Smooth muscle cell (in vitro differentiated cells): ENCODE results near the gene KLHL25. TPM values are rescaled to one million over a fixed set of nuclear protein-coding genes. Genes with fewer than 3 reads are reported as not detected.

Experiments used
- DNase-seq: peaks from one replicate; lab custom pipeline; 2025; ENCODE audit not compliant: unreplicated experiment; lab: John Stamatoyannopoulos, UW
- H2AFZ ChIP-seq: fragments of 200-600 bp; sonication (generic); 2 replicates; pipeline ENCODE4 v1.6.0; 2016; ENCODE audit warnings: antibody characterized with exemption, low read depth, mild to moderate bottlenecking
- H3F3A ChIP-seq: fragments of 200-600 bp; sonication (generic); 2 replicates; pipeline ENCODE4 v1.6.0; 2017; ENCODE audit warnings: antibody characterized with exemption, low read depth
- H3K27ac ChIP-seq: fragments of 200-600 bp; sonication (generic); 2 replicates; pipeline ENCODE4 v1.5.1; 2016; ENCODE audit warnings: low read depth, mild to moderate bottlenecking
- H3K27me3 ChIP-seq: fragments of 200-600 bp; sonication (generic); 2 replicates; pipeline ENCODE4 v1.6.1; 2016; ENCODE audit warnings: low read depth, mild to moderate bottlenecking
- H3K36me3 ChIP-seq: fragments of 200-600 bp; sonication (generic); 2 replicates; pipeline ENCODE4 v1.5.1; 2016; ENCODE audit warnings: low read depth
- H3K4me1 ChIP-seq: fragments of 200-600 bp; sonication (generic); 2 replicates; pipeline ENCODE4 v1.5.1; 2016; ENCODE audit warnings: low read depth
- H3K4me2 ChIP-seq: fragments of 200-600 bp; sonication (generic); 2 replicates; pipeline ENCODE4 v1.6.0; 2016; ENCODE audit warnings: mild to moderate bottlenecking
- H3K4me3 ChIP-seq: fragments of 200-600 bp; sonication (generic); 2 replicates; pipeline ENCODE4 v1.5.1; 2016; ENCODE audit warnings: mild to moderate bottlenecking
- H3K79me2 ChIP-seq: fragments of 200-600 bp; sonication (generic); 2 replicates; pipeline ENCODE4 v1.6.0; 2016; ENCODE audit warnings: low read depth, mild to moderate bottlenecking
- H3K9ac ChIP-seq: fragments of 200-600 bp; sonication (generic); 2 replicates; pipeline ENCODE4 v1.6.0; 2016; ENCODE audit warnings: low read depth
- H3K9me3 ChIP-seq: fragments of 200-600 bp; sonication (generic); replicated peaks from 2 replicates; pipeline ENCODE4 v1.5.1; 2016; ENCODE audit warnings: low read depth
- H4K20me1 ChIP-seq: fragments of 200-600 bp; sonication (generic); 2 replicates; pipeline ENCODE4 v1.6.0; 2016; ENCODE audit warnings: low read depth
- WGBS: methylation state at CpG from one replicate; pipeline ENCODE4 v1.1.7; 2016; ENCODE audit warnings: low lambda C conversion rate; 5-methylcytosine and 5-hydroxymethylcytosine counted together
- polyA plus RNA-seq: library from polyadenylated mRNA; unstranded; fragments of >200 nt; fragmentation: Nextera tagmentation; extraction: Ambion mirVana; gene quantifications from 2 replicates; pipeline ENCODE4 v1.2.1, GENCODE V29; 2016
- total RNA-seq: library from RNA; depleted of rRNA; stranded (reverse); fragments of >200 nt; gene quantifications from 2 replicates; pipeline ENCODE4 v1.2.3, GENCODE V29; 2014
- TF ChIP-seq, protein P1 (sequence below): fragments of 200-600 bp; sonication (generic); IDR thresholded peaks from 2 replicates; pipeline ENCODE4 v1.5.1; 2017; ENCODE audit warnings: borderline replicate concordance, mild to moderate bottlenecking, antibody characterized with exemption; ENCODE audit not compliant: insufficient read depth, poor library complexity, severe bottlenecking

Gene KLHL25
- total and polyA plus RNA-seq, 2 experiments from 2014 or later: 5.0 to 6.7 TPM

- no peaks in the 10 kb centered on the region for H3K9me3 ChIP-seq
- no peak overlapping the region for H3K9ac ChIP-seq
- TF ChIP-seq, protein P1, sequence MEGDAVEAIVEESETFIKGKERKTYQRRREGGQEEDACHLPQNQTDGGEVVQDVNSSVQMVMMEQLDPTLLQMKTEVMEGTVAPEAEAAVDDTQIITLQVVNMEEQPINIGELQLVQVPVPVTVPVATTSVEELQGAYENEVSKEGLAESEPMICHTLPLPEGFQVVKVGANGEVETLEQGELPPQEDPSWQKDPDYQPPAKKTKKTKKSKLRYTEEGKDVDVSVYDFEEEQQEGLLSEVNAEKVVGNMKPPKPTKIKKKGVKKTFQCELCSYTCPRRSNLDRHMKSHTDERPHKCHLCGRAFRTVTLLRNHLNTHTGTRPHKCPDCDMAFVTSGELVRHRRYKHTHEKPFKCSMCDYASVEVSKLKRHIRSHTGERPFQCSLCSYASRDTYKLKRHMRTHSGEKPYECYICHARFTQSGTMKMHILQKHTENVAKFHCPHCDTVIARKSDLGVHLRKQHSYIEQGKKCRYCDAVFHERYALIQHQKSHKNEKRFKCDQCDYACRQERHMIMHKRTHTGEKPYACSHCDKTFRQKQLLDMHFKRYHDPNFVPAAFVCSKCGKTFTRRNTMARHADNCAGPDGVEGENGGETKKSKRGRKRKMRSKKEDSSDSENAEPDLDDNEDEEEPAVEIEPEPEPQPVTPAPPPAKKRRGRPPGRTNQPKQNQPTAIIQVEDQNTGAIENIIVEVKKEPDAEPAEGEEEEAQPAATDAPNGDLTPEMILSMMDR: no peak
- no peak overlapping the region for H3K4me2 ChIP-seq
- H3F3A ChIP-seq: peaks cover 5% of the 10 kb centered on the region
- H3K79me2 ChIP-seq: peaks cover 61% of the 10 kb centered on the region
- peaks cover 19% of the 10 kb centered on the region for H3K4me1 ChIP-seq
- 91% methylated on average over 7 of the region's 7 CpGs for WGBS
- H3K27ac ChIP-seq: no peak overlapping the region
- DNase-seq: no peak
- no peaks in the 10 kb centered on the region for H3K36me3 ChIP-seq
- H3K4me3 ChIP-seq: no peak overlapping the region
- no peaks in the 10 kb centered on the region for H3K27me3 ChIP-seq
- no peak overlapping the region for H2AFZ ChIP-seq
- peaks cover 91% of the 10 kb centered on the region for H4K20me1 ChIP-seq
These were observed 5.2 kb downstream of the KLHL25 start for GRCh38 chr15:85789496-85789875.

DNA sequence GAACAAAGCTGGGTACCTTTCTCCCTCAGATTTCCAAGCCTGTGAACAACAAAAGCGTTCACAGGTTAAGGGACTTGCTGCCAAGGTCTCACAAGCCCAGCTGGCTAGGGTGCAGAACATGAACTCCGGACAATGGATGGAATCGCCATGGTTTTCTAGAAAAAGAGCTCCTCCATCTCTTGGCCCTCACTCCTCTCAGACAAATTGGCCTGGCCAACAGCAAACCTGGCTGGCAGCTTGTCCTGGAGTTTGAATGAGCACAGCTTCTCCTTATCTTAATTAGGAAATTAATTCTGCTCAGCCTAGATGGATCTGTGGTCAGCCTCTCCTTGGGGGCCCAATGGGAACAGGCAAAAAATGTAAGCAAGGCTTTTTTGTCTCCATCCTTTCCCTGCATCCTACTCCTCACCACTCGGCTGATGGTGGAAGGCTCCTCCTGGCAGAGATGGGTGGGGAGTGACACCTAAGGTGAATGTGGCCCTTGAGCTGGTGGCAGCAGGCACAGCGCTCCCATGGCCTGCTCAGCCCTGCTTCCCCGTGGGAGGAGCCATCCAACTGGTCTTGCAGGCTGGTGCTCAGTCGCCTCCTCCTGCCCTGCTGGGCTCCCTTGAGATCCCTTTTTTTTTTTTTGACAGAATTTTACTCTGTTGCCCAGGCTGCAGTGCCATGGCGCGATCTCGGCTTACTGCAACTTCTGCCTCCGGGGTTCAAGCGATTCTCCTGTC lies 5.8 kb downstream of the KLHL25 start:
- Histone ChIP-seq H3F3A (peaks cover 5% of the 10 kb centered on the region), H3K4me3 (no peak overlapping the region), H3K9me3 (no peaks in the 10 kb centered on the region), H3K4me2 (no peak overlapping the region), H3K9ac (no peak overlapping the region), H3K4me1 (peaks cover 19% of the 10 kb centered on the region), H3K27me3 (no peaks in the 10 kb centered on the region), H4K20me1 (peaks cover 94% of the 10 kb centered on the region), H3K79me2 (peaks cover 62% of the 10 kb centered on the region), H3K27ac (no peak overlapping the region), H2AFZ (no peak overlapping the region), H3K36me3 (no peaks in the 10 kb centered on the region)
- TF ChIP-seq, protein P1: no peak
- DNase-seq: no peak
- WGBS: 89% methylated on average over 12 of the region's 12 CpGs

GRCh38 chr15:85786781-85787114 lies 8.0 kb downstream of the KLHL25 start:
- peaks cover 5% of the 10 kb centered on the region for H3F3A ChIP-seq
- H4K20me1 ChIP-seq: peaks cover 87% of the 10 kb centered on the region
- H3K36me3 ChIP-seq: no peaks in the 10 kb centered on the region
- no peak overlapping the region for H3K9ac ChIP-seq
- peak overlapping the region; percentile 58 for H3K27ac ChIP-seq
- 89% methylated on average over 3 of the region's 3 CpGs for WGBS
- H3K4me3 ChIP-seq: no peak overlapping the region
- peaks cover 57% of the 10 kb centered on the region for H3K79me2 ChIP-seq
- H3K4me1 ChIP-seq: peaks cover 12% of the 10 kb centered on the region
- TF ChIP-seq, protein P1: no peak
- no peaks in the 10 kb centered on the region for H3K9me3 ChIP-seq
- no peaks in the 10 kb centered on the region for H3K27me3 ChIP-seq
- no peak for DNase-seq
- no peak overlapping the region for H2AFZ ChIP-seq
- H3K4me2 ChIP-seq: peak overlapping the region; percentile 66
